Measurements from ENCODE around the gene FREM2.

DNA sequence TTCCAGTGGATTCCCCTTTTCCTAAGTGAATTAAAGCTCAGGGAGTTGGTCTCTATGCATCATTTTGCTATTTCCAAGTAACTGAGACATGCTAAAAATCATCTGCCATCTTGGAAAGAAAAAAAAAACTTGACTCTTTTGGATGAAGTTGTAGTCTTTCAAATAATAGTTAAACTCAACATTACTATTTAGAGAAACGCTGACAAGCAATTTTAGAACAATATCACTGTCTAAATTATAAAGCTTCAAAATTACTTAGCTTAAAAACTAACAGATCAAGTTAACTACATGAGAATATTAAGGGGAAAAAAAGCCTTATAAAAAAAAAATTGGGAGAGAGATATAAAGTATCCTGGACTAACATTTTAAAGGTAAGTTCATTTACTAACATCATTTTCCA, 235.3 kb downstream of the FREM2 start:
- no peak for TF ChIP-seq CTCF (IDR thresholded peaks at IDR 0.05)
- no peak for TF ChIP-seq POLR2A (IDR thresholded peaks at IDR 0.05)
